Esophagus squamous epithelium (tissue), 5 donors: ENCODE data around the gene UBE2O. TPM values are rescaled to one million over a fixed set of nuclear protein-coding genes. Genes with fewer than 3 reads are reported as not detected.

ENCODE experiments used
- DNase-seq: peaks from one replicate; lab custom pipeline; 2025; lab: John Stamatoyannopoulos, UW
- H3K27ac ChIP-seq, 4 donors: fragments of 200-600 bp; sonication (generic); one replicate each; pipeline ENCODE4 v1.5.1; 2016 to 2019; ENCODE audit warnings: mild to moderate bottlenecking in 1 of 4
- H3K27me3 ChIP-seq, 4 donors: fragments of 200-600 bp; sonication (generic); 1 replicate in 3 of 4; 2 replicates in 1 of 4; pipeline versions ENCODE4 v1.5.1 to v1.6.0; 2017 to 2021; ENCODE audit warnings: antibody characterized with exemption in 1 of 4
- H3K36me3 ChIP-seq, 3 donors: fragments of 200-600 bp; sonication (generic); one replicate each; pipeline ENCODE4 v1.5.1; 2016 to 2019
- H3K4me1 ChIP-seq, 3 donors: fragments of 200-600 bp; sonication (generic); one replicate each; pipeline ENCODE4 v1.5.1; 2017 to 2019
- H3K4me3 ChIP-seq, 4 donors: fragments of 200-600 bp; sonication (generic); 1 replicate in 3 of 4; 2 replicates in 1 of 4; pipeline ENCODE4 v1.5.1; 2016 to 2019; ENCODE audit warnings: mild to moderate bottlenecking in 2 of 4, moderate library complexity in 1 of 4
- H3K9me3 ChIP-seq, 3 donors: fragments of 200-600 bp; sonication (generic); one replicate each; pipeline ENCODE4 v1.5.1; 2016 to 2019
- POLR2A ChIP-seq, 4 donors: fragments of 450-650 bp; IDR thresholded peaks; one replicate each; pipeline ENCODE4 v1.6.1; 2017; ENCODE audit warnings: antibody characterized with exemption in 4 of 4, mild to moderate bottlenecking in 4 of 4, moderate library complexity in 3 of 4
- WGBS, 2 donors: methylation state at CpG; one replicate each; pipeline ENCODE4 v1.1.5; 2018; 5-methylcytosine and 5-hydroxymethylcytosine counted together
- intact Hi-C: fragments of 100-400 bp; cut with DNase I; formaldehyde crosslinking; loops from one replicate; pipeline ENCODE4 v1.15.0; 2022
- total RNA-seq, 4 donors: library from RNA; depleted of rRNA; stranded (reverse); fragments of >200 nt; gene quantifications; one replicate each; pipeline ENCODE4 v1.1.0, GENCODE V29; 2016
- TF ChIP-seq, protein P1 (sequence below), 6 experiments: fragments of 450-650 bp in 4 of 6; fragments of 200-600 bp in 2 of 6; sonication (generic) in 2 of 6; IDR thresholded peaks; one replicate each; pipeline ENCODE4 v1.5.1; 2016 to 2019; ENCODE audit warnings: antibody characterized with exemption in 6 of 6, mild to moderate bottlenecking in 4 of 6, moderate library complexity in 4 of 6
- donor health status: DM: yes; HTN: yes; CAD: no.

UBE2O gene
- total RNA-seq, 4 donors from 2014 or later = 11.9 to 19.8 (median 16.3) TPM

DNA sequence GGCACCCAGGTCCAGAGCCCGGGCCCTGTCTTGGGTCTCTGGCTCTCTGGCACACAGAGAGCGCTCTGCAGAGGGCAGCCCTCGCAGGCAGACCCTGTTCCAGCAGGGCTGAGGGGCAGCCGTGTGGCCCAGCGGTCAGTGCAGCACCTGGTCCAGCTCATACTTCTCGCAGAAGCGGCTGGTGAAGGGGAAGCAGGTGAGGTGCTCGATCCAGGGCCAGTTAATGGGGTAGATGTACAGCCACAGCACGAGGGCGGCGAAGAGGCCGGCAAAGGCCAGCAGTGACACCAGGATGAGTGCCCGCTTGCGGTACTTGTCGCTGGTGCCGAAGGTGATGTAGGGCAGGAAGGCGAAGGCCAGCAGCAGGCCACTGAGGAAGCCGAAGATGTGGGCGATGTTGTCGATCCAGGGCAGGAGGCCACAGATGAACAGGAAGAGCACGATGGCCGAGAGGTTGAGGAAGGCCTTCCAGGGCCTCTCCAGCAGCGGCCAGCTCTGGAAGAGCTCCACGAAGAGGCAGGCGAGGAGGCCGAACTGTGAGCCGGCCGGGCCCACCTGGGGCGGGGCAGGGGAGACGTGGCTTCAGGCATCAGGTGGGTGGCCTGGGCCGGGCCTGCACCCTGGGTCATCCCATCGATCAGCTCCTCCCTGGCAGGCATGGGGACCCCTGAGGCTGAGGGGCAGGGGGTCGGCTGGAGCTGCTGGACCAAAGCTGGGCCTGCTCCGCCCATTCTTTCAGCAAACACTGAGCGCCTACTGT lies 18.7 kb upstream of the UBE2O start:
- intact Hi-C loops = no loop called here
- Histone ChIP-seq H3K27ac (no peak overlapping the region), H3K4me3 (no peak overlapping the region), H3K9me3 (no peaks in the 10 kb centered on the region), H3K36me3 (peaks cover 0 to 63% (median 18%) of the 10 kb centered on the region in 3 donors), H3K27me3 (no peaks in the 10 kb centered on the region), H3K4me1 (no peaks in the 10 kb centered on the region)
- WGBS, 2 donors = 91% methylated on average over 22 to 25 of the region's 35 CpGs
- DNase-seq = no peak
- no peak for TF ChIP-seq POLR2A (IDR thresholded peaks at IDR 0.05)
- TF ChIP-seq, protein P1, sequence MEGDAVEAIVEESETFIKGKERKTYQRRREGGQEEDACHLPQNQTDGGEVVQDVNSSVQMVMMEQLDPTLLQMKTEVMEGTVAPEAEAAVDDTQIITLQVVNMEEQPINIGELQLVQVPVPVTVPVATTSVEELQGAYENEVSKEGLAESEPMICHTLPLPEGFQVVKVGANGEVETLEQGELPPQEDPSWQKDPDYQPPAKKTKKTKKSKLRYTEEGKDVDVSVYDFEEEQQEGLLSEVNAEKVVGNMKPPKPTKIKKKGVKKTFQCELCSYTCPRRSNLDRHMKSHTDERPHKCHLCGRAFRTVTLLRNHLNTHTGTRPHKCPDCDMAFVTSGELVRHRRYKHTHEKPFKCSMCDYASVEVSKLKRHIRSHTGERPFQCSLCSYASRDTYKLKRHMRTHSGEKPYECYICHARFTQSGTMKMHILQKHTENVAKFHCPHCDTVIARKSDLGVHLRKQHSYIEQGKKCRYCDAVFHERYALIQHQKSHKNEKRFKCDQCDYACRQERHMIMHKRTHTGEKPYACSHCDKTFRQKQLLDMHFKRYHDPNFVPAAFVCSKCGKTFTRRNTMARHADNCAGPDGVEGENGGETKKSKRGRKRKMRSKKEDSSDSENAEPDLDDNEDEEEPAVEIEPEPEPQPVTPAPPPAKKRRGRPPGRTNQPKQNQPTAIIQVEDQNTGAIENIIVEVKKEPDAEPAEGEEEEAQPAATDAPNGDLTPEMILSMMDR (IDR thresholded peaks at IDR 0.05) = no peak

DNA sequence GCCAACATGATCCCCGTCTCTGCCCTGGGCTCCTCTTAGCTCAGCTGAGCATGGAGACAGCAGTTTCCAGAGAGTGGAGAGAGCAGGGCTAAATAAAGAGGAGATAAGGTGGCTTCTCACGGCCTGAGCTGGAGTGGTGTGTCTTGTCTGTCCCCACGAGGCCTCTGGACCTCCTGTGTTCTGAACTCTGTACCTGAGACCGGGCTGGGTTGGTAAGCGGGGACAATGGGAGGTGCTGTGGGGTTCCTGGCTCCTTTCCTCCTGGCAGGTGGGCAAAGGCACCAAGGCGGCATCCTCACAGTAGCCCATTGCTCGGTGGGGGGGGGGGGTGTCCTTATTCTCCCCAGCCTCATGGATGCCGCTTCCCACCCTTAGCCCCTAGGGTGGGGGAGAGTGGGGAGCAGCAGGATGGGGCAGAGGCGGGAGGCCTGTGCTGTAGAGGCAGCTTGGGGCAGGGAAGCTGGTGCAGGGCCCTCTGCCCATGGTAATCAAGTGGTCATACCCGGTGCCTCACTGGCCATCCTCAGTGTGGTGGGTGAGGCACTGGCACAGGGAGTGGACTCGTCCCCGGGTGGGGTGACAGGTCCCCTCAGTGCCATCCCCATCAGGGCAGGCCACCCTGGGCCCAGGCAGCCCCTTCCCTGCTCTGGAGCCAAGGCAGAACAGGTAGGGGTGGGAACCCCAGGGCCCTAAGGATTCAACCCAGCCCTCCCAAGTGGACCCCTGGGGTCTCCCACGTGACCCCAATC lies 17.2 kb upstream of the UBE2O start:
- no peak overlapping the region for H3K27ac ChIP-seq
- H3K9me3 ChIP-seq = no peaks in the 10 kb centered on the region
- peaks cover 0 to 4% (median 4%) of the 10 kb centered on the region in 3 donors for H3K4me1 ChIP-seq
- intact Hi-C loops = no loop called here
- WGBS, 2 donors = 83% methylated on average over 2 of the region's 13 CpGs; no CpG with 5 or more reads in 1 of the 2 donors
- H3K36me3 ChIP-seq = peaks cover 0 to 50% (median 17%) of the 10 kb centered on the region in 3 donors
- no peak for TF ChIP-seq POLR2A (IDR thresholded peaks at IDR 0.05)
- TF ChIP-seq, protein P1 (IDR thresholded peaks at IDR 0.05) = no peak
- H3K27me3 ChIP-seq = no peaks in the 10 kb centered on the region
- no peak for DNase-seq
- H3K4me3 ChIP-seq = no peak overlapping the region

DNA sequence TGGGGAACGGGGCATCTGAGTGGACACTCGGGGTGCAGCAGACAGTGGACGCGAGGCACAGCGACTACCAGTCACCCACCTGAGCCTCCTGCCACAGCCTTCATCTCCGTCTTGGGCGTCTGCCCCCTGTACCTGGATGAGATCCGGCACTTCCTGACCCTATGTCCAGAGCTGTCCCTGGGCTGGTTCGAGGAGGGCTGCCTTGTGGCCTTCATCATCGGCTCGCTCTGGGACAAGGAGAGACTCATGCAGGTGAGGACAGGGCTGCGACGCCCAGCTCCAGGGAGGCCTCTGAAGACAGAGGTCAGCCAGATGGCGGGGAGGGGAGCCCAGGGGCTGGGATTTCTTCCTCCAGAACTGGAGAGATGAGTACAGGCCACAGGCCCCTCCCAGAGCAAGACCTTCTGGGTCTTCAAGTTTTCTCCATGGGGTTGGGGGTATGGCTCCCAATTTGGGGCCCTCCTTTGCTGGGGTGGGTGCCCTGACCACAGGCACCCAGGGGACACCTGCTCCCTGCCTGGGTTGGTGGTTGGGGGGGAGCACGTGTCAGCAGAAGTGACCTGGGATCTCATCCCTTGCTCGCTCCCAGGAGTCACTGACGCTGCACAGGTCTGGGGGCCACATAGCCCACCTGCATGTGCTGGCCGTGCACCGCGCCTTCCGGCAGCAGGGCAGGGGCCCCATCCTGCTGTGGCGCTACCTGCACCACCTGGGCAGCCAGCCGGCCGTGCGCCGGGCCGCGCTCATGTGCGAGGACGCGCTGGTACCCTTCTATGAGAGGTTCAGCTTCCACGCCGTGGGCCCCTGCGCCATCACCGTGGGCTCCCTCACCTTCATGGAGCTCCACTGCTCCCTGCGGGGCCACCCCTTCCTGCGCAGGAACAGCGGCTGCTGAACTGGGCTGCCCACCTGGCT lies 16.4 kb upstream of the UBE2O start:
- H3K4me1 ChIP-seq = peaks cover 0 to 4% (median 4%) of the 10 kb centered on the region in 3 donors
- H3K27me3 ChIP-seq = no peaks in the 10 kb centered on the region
- H3K9me3 ChIP-seq = no peaks in the 10 kb centered on the region
- WGBS, 2 donors = 100% methylated on average over 3 of the region's 38 CpGs; no CpG with 5 or more reads in 1 of the 2 donors
- DNase-seq = no peak
- no peak overlapping the region for H3K4me3 ChIP-seq
- peaks cover 0 to 42% (median 9%) of the 10 kb centered on the region in 3 donors for H3K36me3 ChIP-seq
- no peak overlapping the region for H3K27ac ChIP-seq
- TF ChIP-seq POLR2A (IDR thresholded peaks at IDR 0.05) = no peak
- TF ChIP-seq, protein P1 (IDR thresholded peaks at IDR 0.05) = no peak
- intact Hi-C loops = no loop called here

DNA sequence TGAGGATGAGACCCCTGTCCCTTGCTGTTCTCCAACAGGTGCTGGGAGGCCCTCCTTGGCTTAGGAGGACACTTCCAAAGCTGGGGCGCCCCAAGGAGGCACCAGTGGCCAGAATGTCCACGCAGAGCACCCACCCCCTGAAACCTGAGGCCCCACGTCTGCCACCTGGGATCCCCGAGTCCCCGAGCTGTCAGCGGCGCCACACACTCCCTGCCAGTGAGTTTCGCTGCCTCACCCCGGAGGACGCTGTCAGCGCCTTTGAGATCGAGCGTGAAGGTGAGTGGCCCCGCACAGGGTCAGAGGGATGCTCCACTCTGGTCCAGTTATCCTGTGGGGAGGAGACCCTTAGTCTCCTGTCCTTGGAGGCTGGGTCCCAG lies 15.7 kb upstream of the UBE2O start:
- no peak overlapping the region for H3K4me3 ChIP-seq
- WGBS, 2 donors = no CpG with 5 or more reads among the region's 14 CpGs
- H3K27me3 ChIP-seq = no peaks in the 10 kb centered on the region
- peaks cover 0 to 34% (median 6%) of the 10 kb centered on the region in 3 donors for H3K36me3 ChIP-seq
- no peak for TF ChIP-seq POLR2A (IDR thresholded peaks at IDR 0.05)
- TF ChIP-seq, protein P1 (IDR thresholded peaks at IDR 0.05) = no peak
- no peak for DNase-seq
- intact Hi-C loops = no loop called here
- H3K4me1 ChIP-seq = peaks cover 0 to 4% (median 4%) of the 10 kb centered on the region in 3 donors
- H3K27ac ChIP-seq = no peak overlapping the region
- H3K9me3 ChIP-seq = no peaks in the 10 kb centered on the region
